HK-2 (cell line): Measurements from ENCODE around the gene NUMBL.
"Not testable (repeated sequence)": the region's sequence is repeated elsewhere in the genome, so short reads cannot be mapped to it uniquely, and the experiment has no call there.

Experiments
- DNase-seq: peaks from one replicate; pipeline ENCODE4 v3.0.0-alpha.2; 2018; ENCODE audit not compliant: unreplicated experiment

The NUMBL gene

DNA sequence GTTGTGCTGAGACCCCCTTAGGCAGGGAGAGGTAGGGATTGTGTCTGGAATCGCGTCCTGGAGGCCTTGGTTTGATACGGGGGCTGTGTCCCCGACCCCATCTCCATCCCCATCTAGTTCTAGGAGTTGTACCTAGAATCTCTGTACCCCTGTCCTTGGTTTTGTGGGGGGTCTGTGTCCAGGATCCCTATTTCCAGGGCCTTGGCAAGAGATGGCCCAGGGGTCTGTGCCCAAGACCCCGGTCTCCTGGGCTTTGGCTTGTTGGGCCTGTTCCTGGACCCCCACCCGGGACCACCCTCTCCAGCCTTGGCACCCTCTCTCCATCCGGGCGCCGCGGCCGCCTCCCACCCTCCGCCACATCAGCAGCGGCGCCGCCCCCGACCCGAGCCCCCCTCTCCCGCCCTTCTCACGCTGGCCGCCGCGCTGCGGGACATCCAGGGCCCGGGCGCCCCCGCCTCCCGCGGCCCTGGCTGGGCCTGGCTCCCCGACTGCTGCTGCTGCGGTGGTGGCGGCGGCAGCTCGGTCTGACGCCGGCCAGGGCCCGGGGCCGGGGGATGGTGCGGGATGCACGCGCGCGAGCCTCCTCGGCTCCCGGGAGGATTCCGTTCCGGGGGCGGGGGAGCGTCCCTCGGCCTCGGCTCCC is at the start of gene NUMBL:
Gene NUMBL (minus strand): TSS at position 602 of the 643 bp plus-strand sequence. CDS start 168 bp downstream, at position 434.
- DNase-seq = no peak

DNA sequence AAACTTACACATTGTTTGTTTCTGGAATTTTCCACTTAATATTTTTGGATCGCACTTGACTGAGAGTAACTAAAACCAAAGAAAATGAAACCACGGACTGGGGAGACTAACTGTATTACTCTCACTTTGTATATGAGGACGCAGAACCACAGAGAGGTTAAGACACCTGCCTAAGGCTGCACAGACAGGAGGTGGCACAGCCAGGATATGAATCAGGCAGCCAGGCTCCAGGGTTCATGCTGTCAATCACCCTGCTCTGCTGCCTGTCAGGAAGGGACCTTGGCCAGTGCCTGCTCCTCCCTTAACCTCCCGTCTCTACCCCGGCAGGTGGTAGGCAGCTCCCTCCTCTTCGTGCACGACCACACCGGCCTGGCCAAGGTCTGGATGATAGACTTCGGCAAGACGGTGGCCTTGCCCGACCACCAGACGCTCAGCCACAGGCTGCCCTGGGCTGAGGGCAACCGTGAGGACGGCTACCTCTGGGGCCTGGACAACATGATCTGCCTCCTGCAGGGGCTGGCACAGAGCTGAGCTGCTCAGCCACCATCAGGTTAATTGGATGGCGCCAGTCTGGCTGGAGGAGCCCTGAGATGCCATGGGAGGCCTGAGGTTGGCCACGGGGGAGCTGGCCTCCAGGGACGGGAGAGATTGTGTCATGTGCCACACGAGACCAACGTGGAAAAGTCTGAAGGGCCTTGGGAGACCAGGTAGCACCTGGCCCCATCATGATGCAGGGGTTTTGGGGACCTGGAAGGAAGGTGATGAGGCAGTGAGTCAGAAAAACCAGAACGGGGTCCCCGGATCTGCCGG is 48.8 kb upstream of the NUMBL start:
- DNase-seq = no peak

DNA sequence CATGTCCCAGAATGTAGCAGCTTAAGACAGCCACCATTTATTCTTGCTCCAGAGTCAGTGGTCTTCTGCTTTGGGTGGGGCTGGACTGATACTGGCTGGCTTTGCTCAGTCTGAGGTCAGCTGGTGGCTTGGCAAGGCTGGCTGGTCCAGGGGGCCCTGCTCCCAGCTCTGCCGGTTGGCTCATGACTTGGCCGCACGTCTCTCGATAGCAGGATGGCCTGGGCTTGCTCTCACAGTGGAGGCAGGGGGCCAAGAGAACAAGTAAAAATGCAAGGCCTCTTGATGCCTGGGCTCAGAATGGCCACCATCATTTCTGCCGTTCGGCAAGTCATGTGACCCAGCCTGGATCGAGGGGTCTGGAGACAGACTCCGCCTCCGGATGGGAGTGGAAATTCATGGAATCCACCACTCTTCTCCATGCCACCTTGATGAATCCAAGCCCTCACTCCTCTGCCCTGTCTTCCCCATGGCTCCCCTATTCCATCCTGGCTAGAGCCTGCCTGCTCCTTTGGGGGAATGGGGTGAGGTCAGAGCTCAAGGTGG is 46.7 kb upstream of the NUMBL start:
- no peak for DNase-seq

- DNase-seq = no peak
Observed at GRCh38 chr19:40736661-40737060, 46.2 kb upstream of the NUMBL start.

DNA sequence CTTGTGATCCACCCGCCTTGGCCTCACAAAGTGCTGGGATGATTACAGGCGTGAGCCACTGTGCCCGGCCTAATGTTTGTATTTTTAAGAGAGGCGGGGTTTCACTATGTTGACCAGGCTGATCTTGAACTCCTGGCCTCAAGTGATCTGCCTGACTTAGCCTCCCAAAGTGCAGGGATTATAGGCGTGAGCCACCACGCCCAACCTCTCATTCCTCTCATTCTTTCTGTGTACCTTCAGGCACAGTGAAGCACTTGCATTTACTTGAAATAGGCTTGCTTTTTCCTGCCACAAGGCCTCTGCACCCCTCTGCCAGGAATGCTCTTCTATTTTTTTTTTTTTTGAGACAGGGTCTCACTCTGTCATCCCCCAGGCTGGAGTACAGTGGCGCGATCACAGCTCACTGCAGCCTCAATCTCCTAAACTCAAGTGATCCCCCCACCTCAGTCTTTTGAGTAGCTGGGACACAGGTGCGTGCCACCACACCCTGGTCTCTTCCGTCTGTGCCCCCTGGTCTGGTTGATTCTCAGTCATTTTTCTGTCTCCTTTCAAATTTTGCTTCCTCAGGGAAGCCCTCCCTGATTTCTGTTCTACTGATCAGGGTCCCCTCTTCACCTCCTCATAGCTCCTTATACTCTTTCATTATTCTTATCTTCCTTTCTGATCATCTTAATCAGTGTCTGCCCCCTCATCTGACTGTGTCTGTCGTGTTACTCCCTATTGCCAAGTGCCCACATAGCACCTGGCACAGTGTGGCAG is 44.7 kb upstream of the NUMBL start:
- no peak for DNase-seq

DNA sequence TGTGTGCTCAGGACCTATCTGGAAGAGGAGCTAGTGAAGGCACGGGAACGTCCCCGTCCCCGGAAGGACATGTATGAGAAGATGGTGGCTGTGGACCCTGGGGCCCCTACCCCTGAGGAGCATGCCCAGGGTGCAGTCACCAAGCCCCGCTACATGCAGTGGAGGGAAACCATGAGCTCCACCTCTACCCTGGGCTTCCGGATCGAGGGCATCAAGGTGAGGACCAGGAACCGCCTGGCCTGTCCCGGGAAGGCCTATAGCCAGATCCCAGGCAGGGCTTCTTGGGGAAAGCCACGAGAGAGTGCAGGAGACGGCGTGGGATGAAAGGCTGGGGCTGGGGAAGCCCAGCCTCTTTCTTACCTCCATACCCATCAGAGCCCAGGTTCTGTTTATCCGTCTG is 42.7 kb upstream of the NUMBL start:
- no peak for DNase-seq

- DNase-seq = not testable (repeated sequence)
Observed at GRCh38 chr19:40732304-40732703, 41.9 kb upstream of the NUMBL start.

- not testable (repeated sequence) for DNase-seq
Observed at GRCh38 chr19:40730065-40730464, 39.6 kb upstream of the NUMBL start.

DNA sequence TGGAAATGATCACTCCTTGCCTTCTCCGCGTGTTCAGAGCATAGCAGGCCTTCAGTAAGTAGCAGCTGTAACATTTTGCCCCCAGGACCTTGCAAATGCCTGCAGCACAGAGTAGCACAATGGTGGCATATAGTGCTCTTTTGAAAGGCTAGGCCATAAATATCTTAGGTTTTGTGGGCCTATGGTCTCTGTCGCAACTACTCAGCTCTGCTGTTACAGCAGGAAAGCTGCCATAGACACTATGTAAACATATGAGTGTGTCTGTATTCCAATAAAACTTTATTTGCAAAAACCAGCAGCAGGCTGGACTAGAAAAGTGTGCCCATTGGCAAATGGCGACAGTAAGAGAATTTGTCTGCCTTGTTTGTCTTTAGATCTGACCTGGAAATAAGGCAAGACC is 35.8 kb upstream of the NUMBL start:
- DNase-seq = no peak

GRCh38 chr19:40724855-40725254 is 34.4 kb upstream of the NUMBL start:
- DNase-seq = no peak

GRCh38 chr19:40724315-40724714 is 33.9 kb upstream of the NUMBL start:
- no peak for DNase-seq

DNA sequence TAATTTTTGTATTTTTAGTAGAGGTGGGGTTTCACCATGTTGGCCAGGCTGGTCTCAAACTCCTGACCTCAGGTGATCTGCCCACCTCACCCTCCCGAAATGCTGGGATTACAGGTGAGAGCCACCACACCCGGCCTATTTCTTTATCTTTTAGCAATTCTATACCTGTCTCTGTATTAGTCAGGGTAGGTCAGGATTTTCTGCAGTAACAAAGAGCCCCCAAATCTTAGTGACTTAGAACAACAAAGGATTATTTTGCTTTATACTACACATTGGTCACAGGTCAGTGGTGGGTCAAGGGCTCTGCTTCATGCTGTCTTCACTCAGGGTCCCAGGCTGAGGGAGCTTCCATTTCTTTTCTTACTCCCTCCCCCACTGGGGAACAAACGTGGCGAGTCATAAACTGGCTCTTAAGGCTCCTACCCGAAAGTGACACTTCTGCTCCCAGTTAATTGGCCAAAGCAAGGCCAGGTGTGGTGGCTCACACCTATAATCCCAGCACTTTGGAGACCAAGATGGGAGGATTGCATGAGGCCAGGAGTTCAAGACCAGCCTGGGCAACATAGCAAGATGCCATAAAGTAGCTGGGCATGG is 33.3 kb upstream of the NUMBL start:
- DNase-seq = no peak

- DNase-seq = no peak
Observed at GRCh38 chr19:40721936-40722661, 31.6 kb upstream of the NUMBL start.

GRCh38 chr19:40721140-40721486 is 30.7 kb upstream of the NUMBL start:
- DNase-seq = no peak

GRCh38 chr19:40719414-40719894 is 29.0 kb upstream of the NUMBL start:
- peak; percentile 13 for DNase-seq

DNA sequence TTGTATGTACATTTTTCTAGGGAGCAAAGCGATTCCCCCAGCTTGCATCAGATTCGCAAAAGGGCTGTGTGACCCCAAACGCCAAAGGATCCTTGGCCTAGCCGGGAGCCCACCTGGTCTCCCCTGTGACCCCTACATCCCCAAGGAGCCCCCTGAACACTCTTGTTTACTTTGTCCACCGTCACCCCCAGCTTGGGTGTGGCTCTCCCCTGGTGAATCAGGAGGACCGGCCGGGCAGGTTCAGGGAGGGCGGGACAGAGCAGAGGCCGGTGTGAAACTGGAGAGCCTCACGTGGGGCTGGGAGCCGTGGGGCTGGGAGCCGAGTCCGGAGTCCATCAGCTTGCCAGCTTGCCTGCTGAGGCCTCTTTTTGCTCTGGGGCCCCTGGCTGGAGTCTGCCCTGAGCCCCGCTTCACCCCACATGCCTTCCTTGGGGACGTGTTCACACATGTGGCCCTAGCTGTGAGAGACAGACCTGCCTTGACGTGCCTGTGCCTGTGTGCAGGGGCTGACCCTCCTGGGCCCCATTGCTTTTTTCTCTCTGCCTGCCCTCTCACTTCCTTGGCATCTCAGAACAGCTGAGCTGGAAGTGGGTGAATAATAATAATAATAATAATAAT is 28.4 kb upstream of the NUMBL start:
- DNase-seq = peak; percentile 68

GRCh38 chr19:40717880-40718773 is 27.7 kb upstream of the NUMBL start:
- DNase-seq = peak; percentile 29

GRCh38 chr19:40717325-40717879 is 27.0 kb upstream of the NUMBL start:
- no peak for DNase-seq
